HFF-Myc (cell line): ENCODE results near the gene LRFN2.

Experiments
- DNase-seq: peaks from one replicate; pipeline ENCODE4 v3.0.0-alpha.2; 2011; ENCODE audit warnings: low read depth; ENCODE audit errors: extremely low read depth
- H3K4me3 ChIP-seq: replicated peaks from 2 replicates; pipeline ENCODE4 v1.5.1; 2011; ENCODE audit warnings: low read depth, mild to moderate bottlenecking, control low read depth, low read length
- TF ChIP-seq, protein P1 (sequence below): IDR thresholded peaks from 2 replicates; pipeline ENCODE4 v1.5.1; 2012; ENCODE audit warnings: mild to moderate bottlenecking, low read depth, low read length, control low read depth; ENCODE audit errors: missing control alignments

LRFN2 gene

DNA sequence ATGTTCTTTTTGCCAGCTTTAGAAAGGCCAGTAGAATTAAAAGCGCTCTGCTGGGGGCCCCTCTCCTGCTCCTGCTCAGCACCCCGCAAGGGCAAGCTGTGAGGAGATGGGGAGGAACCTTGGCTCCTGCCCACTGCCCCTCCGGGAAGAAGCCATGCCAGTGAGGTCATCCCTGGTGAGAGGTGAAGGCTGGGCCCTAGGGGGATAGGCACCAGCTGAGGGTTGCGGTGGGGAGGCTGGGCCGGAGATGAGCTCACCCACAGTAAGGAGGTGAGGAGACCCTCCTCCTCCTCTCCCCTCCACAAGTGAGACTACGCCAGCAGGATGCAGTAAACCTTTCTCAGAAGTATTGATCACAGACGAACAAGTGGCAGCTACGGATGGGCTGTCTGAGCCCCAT, 32.1 kb downstream of the LRFN2 start:
- TF ChIP-seq, protein P1, sequence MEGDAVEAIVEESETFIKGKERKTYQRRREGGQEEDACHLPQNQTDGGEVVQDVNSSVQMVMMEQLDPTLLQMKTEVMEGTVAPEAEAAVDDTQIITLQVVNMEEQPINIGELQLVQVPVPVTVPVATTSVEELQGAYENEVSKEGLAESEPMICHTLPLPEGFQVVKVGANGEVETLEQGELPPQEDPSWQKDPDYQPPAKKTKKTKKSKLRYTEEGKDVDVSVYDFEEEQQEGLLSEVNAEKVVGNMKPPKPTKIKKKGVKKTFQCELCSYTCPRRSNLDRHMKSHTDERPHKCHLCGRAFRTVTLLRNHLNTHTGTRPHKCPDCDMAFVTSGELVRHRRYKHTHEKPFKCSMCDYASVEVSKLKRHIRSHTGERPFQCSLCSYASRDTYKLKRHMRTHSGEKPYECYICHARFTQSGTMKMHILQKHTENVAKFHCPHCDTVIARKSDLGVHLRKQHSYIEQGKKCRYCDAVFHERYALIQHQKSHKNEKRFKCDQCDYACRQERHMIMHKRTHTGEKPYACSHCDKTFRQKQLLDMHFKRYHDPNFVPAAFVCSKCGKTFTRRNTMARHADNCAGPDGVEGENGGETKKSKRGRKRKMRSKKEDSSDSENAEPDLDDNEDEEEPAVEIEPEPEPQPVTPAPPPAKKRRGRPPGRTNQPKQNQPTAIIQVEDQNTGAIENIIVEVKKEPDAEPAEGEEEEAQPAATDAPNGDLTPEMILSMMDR: no peak
- no peak overlapping the region for H3K4me3 ChIP-seq
- DNase-seq: no peak

DNA sequence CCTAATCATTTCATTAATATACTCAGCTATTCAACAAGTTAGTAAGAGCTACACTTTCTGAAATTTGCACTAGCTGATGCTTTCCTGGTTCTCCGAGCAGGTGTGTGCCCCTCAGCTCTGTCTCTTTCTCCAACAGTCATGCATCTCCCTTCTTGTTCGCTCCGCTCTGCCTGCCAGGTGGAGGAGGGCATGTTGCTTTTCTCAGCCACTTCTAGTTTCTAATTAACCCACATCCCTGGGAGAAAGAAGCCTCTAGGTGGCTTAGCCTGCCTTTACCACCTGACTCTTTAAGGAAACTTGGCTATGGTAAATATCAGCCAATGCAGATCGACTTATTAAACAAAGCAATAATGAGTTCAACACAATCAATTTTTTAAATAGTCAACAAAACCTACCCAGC, 34.2 kb downstream of the LRFN2 start:
- no peak for DNase-seq
- TF ChIP-seq, protein P1: no peak
- H3K4me3 ChIP-seq: no peak overlapping the region

DNA sequence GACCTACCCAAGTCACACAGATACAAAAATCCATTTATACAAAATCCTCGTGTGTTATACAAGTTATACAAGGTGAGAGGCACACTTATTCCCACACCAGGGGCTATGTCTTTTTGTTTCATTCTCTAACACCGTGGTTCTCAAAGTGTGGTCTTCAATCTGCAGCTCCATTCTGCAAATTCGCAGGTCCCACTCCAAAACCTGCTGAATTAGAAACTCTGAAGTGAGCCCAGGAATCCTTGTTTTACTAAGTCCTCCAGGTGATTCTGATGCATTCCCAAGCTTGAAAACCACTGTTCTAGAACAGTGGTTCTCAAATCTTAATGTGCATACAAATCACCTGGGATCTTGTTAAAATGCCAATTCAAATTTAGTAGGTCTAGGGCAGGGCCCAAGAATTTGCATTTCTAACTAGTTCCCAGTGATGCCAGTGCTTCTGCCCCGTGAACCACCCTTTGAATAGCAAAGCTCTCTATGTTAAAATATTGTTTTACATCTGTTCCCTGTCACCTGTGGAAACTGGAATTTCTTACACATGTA, 35.1 kb downstream of the LRFN2 start:
- TF ChIP-seq, protein P1: no peak
- H3K4me3 ChIP-seq: no peak overlapping the region
- DNase-seq: no peak

DNA sequence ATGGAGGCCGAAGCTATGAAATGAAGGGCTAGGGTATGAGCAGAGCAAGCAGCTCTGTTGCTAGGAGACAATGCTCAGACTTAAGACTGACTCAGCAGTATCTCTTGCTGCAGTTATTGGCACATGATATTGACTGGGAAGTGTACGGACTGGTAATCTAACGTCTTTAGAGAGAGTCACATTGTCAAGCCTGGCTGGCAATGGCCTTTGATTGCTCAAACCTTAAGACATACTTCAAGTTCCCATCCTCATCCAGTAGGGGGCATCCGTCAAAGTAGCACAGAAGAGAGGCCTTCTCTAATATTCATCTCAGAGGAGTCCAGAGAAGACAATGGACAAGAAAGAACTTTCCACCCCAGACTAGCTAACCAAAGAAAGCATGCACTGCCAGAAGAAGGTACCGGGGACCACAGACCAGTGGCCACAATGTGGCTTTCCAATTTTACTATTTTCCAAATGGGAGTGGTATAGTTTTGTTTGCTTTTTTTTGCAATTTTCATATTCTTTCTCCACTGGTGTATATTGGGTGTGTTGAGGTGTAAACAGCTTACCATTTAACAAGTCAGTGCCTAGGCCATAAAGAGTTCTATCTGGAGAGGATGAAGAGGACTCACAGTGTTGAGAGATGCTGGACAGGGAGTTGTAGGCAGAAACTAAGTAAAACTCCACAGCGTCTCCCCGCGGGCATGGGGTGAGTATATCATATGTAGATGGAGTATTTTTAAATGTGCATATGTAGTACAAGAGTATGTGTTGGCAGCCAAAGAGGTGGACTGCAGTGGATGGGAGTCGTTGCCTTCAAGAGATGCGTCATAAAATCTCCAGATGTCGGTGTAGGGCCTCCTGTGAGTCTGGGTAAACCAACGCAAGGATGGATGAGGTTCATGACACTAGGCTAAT, 36.7 kb downstream of the LRFN2 start:
- TF ChIP-seq, protein P1: peak; percentile 65
- DNase-seq: peak; percentile 10
- no peak overlapping the region for H3K4me3 ChIP-seq

DNA sequence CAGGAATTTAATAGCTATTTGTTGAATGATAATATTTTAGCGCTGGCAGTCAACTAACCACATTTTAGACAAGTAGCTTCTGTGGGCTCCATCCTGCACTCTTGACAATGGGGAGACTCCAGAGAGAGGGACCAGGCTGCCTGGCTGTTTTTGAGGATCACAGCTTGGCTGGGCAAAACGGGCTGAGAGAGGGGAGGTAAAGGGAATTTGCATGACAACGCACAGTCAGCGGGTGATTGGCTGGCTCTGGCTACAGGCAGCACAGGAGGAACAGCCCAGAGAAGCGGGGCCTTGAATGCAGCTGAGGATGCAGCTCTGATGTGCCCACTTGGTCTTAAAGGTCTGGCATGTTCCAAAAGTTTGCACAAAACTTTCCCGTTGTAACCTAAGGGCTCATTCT, 41.2 kb downstream of the LRFN2 start:
- DNase-seq: no peak
- H3K4me3 ChIP-seq: no peak overlapping the region
- TF ChIP-seq, protein P1: no peak

DNA sequence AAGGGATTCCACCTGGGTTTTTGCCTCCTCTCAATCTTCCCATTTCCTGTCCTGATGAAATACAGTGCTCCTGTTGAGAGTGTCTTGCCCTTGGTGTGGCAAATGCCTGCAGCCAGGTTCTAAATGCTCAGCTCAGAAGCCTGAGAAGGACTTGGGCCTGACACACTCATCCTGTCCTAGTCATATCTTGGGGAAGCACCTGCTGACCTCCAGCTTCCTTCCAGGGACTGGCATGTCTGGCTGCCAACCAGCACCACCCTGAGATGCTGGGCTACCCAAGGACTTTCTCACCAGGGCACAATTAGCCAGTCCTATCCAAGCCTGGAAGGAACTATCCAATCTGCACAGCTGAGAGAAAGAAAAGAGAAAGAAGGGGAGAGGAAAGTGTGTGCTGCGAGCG, 43.4 kb downstream of the LRFN2 start:
- no peak overlapping the region for H3K4me3 ChIP-seq
- DNase-seq: no peak
- TF ChIP-seq, protein P1: no peak
